ENCODE results near the gene FAAP24. TPM values are rescaled to one million over a fixed set of nuclear protein-coding genes. Genes with fewer than 3 reads are reported as not detected.
"Not testable (repeated sequence)": the region's sequence is repeated elsewhere in the genome, so short reads cannot be mapped to it uniquely, and the experiment has no call there.

Gene FAAP24
- total RNA-seq, 2 experiments from 2014 or later: 9.6 to 10.5 TPM

DNA sequence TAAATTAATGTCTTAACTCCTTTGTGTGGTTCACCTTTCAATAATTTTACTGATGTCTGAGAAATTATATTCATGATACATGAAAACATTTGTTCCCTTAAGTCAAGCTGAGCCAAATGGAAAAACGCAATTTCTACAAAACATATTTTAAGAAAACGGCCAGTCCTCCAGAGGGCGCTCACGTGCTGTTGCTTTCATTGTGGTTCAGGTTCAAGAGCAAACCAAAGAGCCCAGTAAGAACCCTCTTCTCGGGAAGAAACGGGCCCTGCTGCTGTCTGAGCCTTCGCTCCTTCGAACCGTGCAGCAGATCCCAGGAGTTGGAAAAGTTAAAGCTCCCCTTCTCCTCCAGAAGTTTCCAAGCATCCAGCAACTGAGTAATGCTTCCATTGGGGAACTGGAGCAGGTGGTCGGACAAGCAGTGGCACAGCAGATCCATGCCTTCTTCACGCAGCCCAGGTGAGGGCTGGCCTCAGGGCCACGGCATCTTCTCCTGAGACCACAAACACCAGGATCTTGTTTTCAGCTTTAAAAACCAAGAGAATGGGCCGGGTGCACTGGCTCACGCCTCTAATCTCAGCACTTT, 4.3 kb downstream of the FAAP24 start:
- intact Hi-C loops (cut with micrococcal nuclease): loop anchor here (1.0 to 10.0 kb wide), 2 partner anchors 143 to 398 kb away; partner anchors contain the start of gene CEBPG
- no peaks in the 10 kb centered on the region for H3K27me3 Mint-ChIP-seq (ENCODE audit: low read depth)
- no peak overlapping the region for H3K4me3 Mint-ChIP-seq
- peaks cover 4% of the 10 kb centered on the region for H3K36me3 Mint-ChIP-seq (ENCODE audit: low read depth)
- DNase-seq: peak; percentile 84
- CTCF ChIA-PET: interaction anchor here (0.6 to 1.4 kb wide), 11 partner anchors 12 to 304 kb away, joined by 3 to 7 read pairs (median 3); no protein-coding TSS in a partner anchor
- H3K4me1 Mint-ChIP-seq (ENCODE audit: low read depth): peaks cover under 1% of the 10 kb centered on the region
- H3K27ac Mint-ChIP-seq: no peak overlapping the region
- no peaks in the 10 kb centered on the region for H3K9me3 Mint-ChIP-seq

DNA sequence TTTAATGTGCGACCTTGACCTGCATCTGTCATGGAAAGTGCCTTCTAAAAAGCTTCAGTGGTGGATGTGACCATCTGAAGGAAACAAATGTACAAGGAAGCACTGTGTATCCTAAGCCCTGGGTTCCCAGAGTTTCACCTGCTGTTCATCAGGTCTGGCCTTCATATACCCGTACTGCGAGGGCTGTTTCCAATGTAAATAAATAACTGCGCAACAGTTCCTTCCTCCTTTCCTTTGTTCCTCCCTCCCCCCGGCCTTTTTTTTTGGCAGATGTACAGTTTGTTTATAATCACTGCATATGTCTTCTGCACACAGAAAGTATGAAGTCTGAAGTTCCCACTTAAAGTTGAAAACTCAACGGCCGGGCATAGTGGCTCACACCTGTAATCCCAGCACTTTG, 5.2 kb downstream of the FAAP24 start:
- no peaks in the 10 kb centered on the region for H3K27me3 Mint-ChIP-seq (ENCODE audit: low read depth)
- H3K9me3 Mint-ChIP-seq: no peaks in the 10 kb centered on the region
- intact Hi-C loops (cut with micrococcal nuclease): loop anchor here (10.0 kb wide), 1 partner anchor 398 kb away; the partner anchor contains the start of gene CEBPG
- H3K4me1 Mint-ChIP-seq (ENCODE audit: low read depth): no peaks in the 10 kb centered on the region
- DNase-seq: no peak
- H3K36me3 Mint-ChIP-seq (ENCODE audit: low read depth): peaks cover 4% of the 10 kb centered on the region
- no peak overlapping the region for H3K4me3 Mint-ChIP-seq
- no peak overlapping the region for H3K27ac Mint-ChIP-seq
- CTCF ChIA-PET: interaction anchor here (1.1 to 1.3 kb wide), 3 partner anchors 29 to 149 kb away, joined by 3 read pairs; no protein-coding TSS in a partner anchor

- H3K4me1 Mint-ChIP-seq (ENCODE audit: low read depth); H3K27me3 Mint-ChIP-seq (ENCODE audit: low read depth); H3K9me3 Mint-ChIP-seq; H3K4me3 Mint-ChIP-seq; DNase-seq; H3K36me3 Mint-ChIP-seq (ENCODE audit: low read depth); H3K27ac Mint-ChIP-seq: not testable (repeated sequence)
- CTCF ChIA-PET: interaction anchor here (1.1 to 1.3 kb wide), 3 partner anchors 29 to 149 kb away, joined by 3 read pairs; no protein-coding TSS in a partner anchor
- intact Hi-C loops (cut with micrococcal nuclease): loop anchor here (10.0 kb wide), 1 partner anchor 397 kb away; the partner anchor contains the start of gene CEBPG
Measured at GRCh38 chr19:32977813-32978212, 5.8 kb downstream of the FAAP24 start.

DNA sequence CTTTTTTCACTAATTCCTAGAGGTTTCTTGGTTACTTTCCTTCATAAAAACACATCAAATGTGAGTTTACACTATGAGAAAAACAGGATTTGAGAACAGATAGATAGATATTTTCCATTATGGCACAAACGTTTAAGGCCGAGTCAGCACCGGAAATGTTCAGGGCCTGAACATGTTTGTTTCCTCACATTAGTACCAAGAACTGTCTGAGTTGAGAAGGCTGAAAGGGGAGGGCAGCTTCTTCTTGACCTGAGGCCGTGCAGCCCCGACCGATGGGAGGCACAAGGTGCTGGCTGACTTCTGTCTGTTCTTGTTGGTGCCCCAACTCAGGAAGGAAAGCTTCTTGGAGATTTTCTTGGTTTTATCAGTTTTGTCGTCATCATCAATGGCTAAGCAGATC, 7.8 kb downstream of the FAAP24 start:
- CTCF ChIA-PET; H3K4me1 Mint-ChIP-seq (ENCODE audit: low read depth); H3K4me3 Mint-ChIP-seq; H3K27me3 Mint-ChIP-seq (ENCODE audit: low read depth); DNase-seq; H3K9me3 Mint-ChIP-seq; H3K27ac Mint-ChIP-seq; H3K36me3 Mint-ChIP-seq (ENCODE audit: low read depth): not testable (repeated sequence)
- intact Hi-C loops (cut with micrococcal nuclease): loop anchor here (10.0 kb wide), 1 partner anchor 395 kb away; the partner anchor contains the start of gene CEBPG

GRCh38 chr19:32982488-32982887, 10.4 kb downstream of the FAAP24 start:
- CTCF ChIA-PET; H3K27ac Mint-ChIP-seq; H3K4me1 Mint-ChIP-seq (ENCODE audit: low read depth); H3K9me3 Mint-ChIP-seq; DNase-seq; H3K4me3 Mint-ChIP-seq; H3K36me3 Mint-ChIP-seq (ENCODE audit: low read depth); H3K27me3 Mint-ChIP-seq (ENCODE audit: low read depth); intact Hi-C loops (cut with micrococcal nuclease): not testable (repeated sequence)

- H3K27me3 Mint-ChIP-seq (ENCODE audit: low read depth); H3K4me3 Mint-ChIP-seq; H3K9me3 Mint-ChIP-seq; H3K36me3 Mint-ChIP-seq (ENCODE audit: low read depth); H3K27ac Mint-ChIP-seq; DNase-seq; intact Hi-C loops (cut with micrococcal nuclease); H3K4me1 Mint-ChIP-seq (ENCODE audit: low read depth): not testable (repeated sequence)
- CTCF ChIA-PET: interaction anchor here (1.0 kb wide), 1 partner anchor 138 kb away, joined by 4 read pairs; no protein-coding TSS in a partner anchor
Measured at GRCh38 chr19:32988254-32988653, 16.2 kb downstream of the FAAP24 start.

DNA sequence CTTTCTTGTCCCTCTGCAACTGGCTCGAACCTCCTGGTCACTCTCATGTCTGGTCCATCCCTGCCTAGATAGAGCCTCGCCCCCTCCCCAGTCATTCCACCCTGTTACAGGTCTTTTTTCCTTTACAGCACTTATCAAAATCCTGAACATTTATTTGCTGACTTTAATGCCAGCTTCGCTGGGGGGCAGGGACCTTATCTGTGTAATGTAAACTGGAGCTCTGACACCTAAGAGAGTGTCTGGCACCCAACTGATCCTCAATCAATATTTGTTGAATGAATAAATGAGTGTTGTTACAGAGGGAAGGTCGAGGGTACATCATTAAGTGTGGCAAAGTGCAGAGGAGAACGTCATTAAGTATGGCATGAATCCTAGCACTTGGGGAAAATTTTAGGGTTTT, 16.7 kb downstream of the FAAP24 start:
- DNase-seq: no peak
- no peaks in the 10 kb centered on the region for H3K9me3 Mint-ChIP-seq
- CTCF ChIA-PET: interaction anchor here (1.0 kb wide), 1 partner anchor 138 kb away, joined by 4 read pairs; no protein-coding TSS in a partner anchor
- H3K27me3 Mint-ChIP-seq (ENCODE audit: low read depth): no peaks in the 10 kb centered on the region
- H3K27ac Mint-ChIP-seq: no peak overlapping the region
- H3K4me3 Mint-ChIP-seq: no peak overlapping the region
- intact Hi-C loops (cut with micrococcal nuclease): no loop called here
- peaks cover 4% of the 10 kb centered on the region for H3K4me1 Mint-ChIP-seq (ENCODE audit: low read depth)
- no peaks in the 10 kb centered on the region for H3K36me3 Mint-ChIP-seq (ENCODE audit: low read depth)

DNA sequence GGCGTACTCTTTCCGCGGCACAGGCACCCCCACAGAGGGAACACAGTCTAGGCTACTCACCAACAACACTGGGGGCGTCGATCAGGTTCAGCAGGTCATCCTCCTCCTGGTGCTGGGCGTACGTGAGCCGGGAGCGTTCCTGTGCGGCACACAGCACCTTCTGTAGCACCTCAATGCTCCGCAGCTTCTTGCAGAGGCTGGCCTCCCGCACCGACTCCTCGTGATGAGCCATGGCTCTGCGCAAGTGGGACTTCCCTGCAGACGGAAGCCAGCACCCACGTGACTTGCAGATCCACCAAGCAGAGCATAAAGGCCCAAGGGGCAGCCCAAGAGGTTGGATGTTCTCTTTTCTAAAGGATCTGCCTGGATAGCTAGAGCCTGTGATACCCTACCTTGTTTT, 23.9 kb downstream of the FAAP24 start:
- H3K9me3 Mint-ChIP-seq; H3K27ac Mint-ChIP-seq; H3K36me3 Mint-ChIP-seq (ENCODE audit: low read depth); DNase-seq; H3K4me3 Mint-ChIP-seq; CTCF ChIA-PET; intact Hi-C loops (cut with micrococcal nuclease); H3K27me3 Mint-ChIP-seq (ENCODE audit: low read depth): not testable (repeated sequence)
- peaks cover 11% of the 10 kb centered on the region for H3K4me1 Mint-ChIP-seq (ENCODE audit: low read depth)

DNA sequence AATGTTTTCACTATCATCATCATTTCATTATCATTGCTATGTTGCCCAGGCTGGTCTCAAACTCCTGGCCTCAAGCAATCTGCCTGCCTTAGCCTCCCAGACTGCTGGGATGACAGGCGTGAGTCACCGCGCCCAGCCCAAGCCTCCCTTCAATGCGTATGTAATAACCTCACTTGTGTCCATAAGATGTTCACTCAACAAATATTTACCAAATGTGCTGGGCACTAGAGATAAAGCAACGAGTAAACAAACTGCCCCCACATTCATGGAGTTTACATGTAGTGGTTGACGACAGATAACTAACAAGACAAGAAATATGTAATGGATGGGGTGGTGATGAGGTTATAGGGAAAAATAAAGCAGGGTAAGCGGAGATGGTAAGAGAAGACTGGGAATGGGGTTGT, 25.0 kb downstream of the FAAP24 start:
- H3K4me1 Mint-ChIP-seq (ENCODE audit: low read depth); CTCF ChIA-PET; intact Hi-C loops (cut with micrococcal nuclease): not testable (repeated sequence)

GRCh38 chr19:32997716-32998355, 25.8 kb downstream of the FAAP24 start:
- DNase-seq: no peak
- no peaks in the 10 kb centered on the region for H3K9me3 Mint-ChIP-seq
- no peaks in the 10 kb centered on the region for H3K27me3 Mint-ChIP-seq (ENCODE audit: low read depth)
- peaks cover 6% of the 10 kb centered on the region for H3K4me1 Mint-ChIP-seq (ENCODE audit: low read depth)
- H3K27ac Mint-ChIP-seq: no peak overlapping the region
- intact Hi-C loops (cut with micrococcal nuclease): no loop called here
- CTCF ChIA-PET: no interaction called here
- H3K4me3 Mint-ChIP-seq: no peak overlapping the region
- no peaks in the 10 kb centered on the region for H3K36me3 Mint-ChIP-seq (ENCODE audit: low read depth)

More for the DNA sequence above, 25.0 kb downstream of the FAAP24 start:
- H3K27me3 Mint-ChIP-seq (ENCODE audit: low read depth); H3K27ac Mint-ChIP-seq; DNase-seq; H3K36me3 Mint-ChIP-seq (ENCODE audit: low read depth); H3K9me3 Mint-ChIP-seq; H3K4me3 Mint-ChIP-seq: not testable (repeated sequence)

DNA sequence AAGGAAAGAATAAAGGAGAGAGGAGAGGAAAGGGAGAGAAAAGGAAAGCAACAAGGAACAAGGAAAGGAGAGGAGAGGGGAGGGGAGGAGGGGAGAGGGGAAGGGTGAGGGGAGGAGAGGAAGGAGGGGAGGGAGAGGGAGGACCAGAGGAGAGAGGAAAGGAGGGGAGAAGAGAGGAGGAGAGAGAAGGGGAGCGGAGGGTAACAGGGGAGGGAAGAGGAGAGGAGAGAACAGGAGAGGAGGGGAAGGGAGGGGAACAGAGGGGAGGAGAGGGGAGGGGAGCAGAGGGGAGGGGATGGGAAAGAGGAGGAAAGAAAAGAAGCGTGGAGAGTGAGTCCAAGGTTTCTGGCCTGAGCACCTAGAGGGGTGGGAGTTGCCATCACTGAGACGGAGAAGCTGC, 26.7 kb downstream of the FAAP24 start:
- Mint-ChIP-seq H3K27ac (no peak overlapping the region), H3K36me3 (ENCODE audit: low read depth) (no peaks in the 10 kb centered on the region)

DNA sequence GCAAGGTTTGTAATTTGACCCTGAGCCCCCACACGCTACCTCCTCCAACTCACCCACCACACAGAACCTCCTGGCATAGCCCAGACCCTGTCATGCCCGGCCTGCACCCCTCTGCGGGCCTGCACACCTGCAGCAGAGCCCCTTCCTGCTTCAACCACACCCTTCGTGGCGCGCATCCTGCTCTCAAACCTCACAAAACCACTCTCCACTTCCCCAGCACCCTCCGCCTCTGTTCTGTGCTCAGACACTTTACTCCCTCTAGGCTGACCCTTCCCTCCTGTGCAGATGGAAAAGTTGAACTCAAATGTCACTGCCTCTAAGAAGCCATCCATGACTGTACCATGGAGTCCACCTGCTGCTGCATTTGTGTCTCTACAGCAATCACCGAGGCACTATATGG, 28.5 kb downstream of the FAAP24 start:
- CTCF ChIA-PET: no interaction called here
- Mint-ChIP-seq H3K27me3 (ENCODE audit: low read depth) (no peaks in the 10 kb centered on the region), H3K27ac (no peak overlapping the region), H3K9me3 (no peaks in the 10 kb centered on the region), H3K4me3 (no peak overlapping the region), H3K36me3 (ENCODE audit: low read depth) (no peaks in the 10 kb centered on the region), H3K4me1 (ENCODE audit: low read depth) (peaks cover 6% of the 10 kb centered on the region)
- DNase-seq: peak; percentile 7
- intact Hi-C loops (cut with micrococcal nuclease): no loop called here

More for the DNA sequence above, 26.7 kb downstream of the FAAP24 start:
- CTCF ChIA-PET: no interaction called here
- intact Hi-C loops (cut with micrococcal nuclease): no loop called here
- no peak for DNase-seq
- no peak overlapping the region for H3K4me3 Mint-ChIP-seq
- no peaks in the 10 kb centered on the region for H3K27me3 Mint-ChIP-seq (ENCODE audit: low read depth)
- peaks cover 6% of the 10 kb centered on the region for H3K4me1 Mint-ChIP-seq (ENCODE audit: low read depth)
- H3K9me3 Mint-ChIP-seq: no peaks in the 10 kb centered on the region

DNA sequence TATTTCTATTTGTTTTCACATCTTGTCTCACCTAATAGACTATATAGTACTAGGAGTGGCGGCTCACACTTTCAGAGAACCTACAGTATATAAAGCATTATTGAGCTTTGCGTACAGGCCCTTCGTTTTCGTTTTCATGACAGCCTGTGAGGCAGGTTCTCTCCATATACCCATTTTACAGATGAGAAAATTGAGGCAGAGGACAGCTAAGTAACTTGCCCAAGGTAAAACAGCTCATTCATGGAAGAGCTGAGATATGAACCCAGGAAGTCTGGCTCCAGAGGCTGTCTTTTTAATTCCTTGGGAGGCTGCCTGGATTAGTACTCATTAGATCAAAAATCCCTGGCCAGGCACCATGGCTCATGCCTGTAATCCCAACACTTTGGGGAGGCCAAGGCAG, 28.9 kb downstream of the FAAP24 start:
- no peaks in the 10 kb centered on the region for H3K36me3 Mint-ChIP-seq (ENCODE audit: low read depth)
- no peak overlapping the region for H3K27ac Mint-ChIP-seq
- DNase-seq: no peak
- CTCF ChIA-PET: no interaction called here
- H3K27me3 Mint-ChIP-seq (ENCODE audit: low read depth): no peaks in the 10 kb centered on the region
- peaks cover 6% of the 10 kb centered on the region for H3K4me1 Mint-ChIP-seq (ENCODE audit: low read depth)
- H3K9me3 Mint-ChIP-seq: no peaks in the 10 kb centered on the region
- H3K4me3 Mint-ChIP-seq: no peak overlapping the region
- intact Hi-C loops (cut with micrococcal nuclease): no loop called here

Measured in activated naive CD4-positive, alpha-beta T cell treated with anti-CD3 and anti-CD28 coated beads for 36 hours (primary cell).